Measurements from ENCODE around the gene SGMS1.
A peak's percentile ranks its signal among the peaks of the same experiment; 100 is the strongest.
"Not testable (repeated sequence)": the region's sequence is repeated elsewhere in the genome, so short reads cannot be mapped to it uniquely, and the experiment has no call there.

The SGMS1 gene

DNA sequence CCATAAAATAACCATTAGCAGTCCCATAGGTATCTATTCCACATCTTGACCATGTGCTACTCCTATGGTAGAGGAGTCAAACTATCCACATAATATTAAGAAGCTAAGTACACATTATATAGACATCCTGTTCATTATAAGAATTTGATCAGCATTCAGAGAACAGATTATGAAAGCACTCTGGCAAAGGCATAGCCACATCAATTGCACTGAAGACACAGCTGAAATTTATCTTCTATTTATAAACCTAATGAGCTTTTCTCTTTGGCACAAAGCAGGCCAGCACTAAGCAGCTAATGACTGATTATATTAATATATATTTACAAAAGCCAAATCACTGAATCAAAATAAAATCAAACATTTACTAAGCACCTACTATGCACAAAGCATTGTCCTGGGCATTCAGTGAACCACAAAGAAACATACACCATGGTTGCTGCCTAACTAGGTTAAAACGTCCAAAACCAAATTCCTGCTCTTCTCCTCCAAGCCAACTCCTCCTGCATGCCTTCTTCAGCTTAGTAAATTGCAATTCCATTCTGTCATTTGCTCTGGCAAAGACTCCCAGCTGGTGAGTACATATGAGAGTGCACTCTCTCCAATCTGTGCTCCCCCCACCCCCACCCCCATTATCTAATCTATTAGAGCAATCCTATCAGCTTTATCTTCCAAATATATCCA, 249.8 kb downstream of the SGMS1 start:
- in situ Hi-C loops (cut with MboI; ENCODE audit: low sequenced_read_pairs, unreplicated experiment), result no loop called here
- DNase-seq (ENCODE audit: low spot score), result no peak

GRCh38 chr10:50369931-50370330, 253.8 kb downstream of the SGMS1 start:
- TF ChIP-seq, protein P1, sequence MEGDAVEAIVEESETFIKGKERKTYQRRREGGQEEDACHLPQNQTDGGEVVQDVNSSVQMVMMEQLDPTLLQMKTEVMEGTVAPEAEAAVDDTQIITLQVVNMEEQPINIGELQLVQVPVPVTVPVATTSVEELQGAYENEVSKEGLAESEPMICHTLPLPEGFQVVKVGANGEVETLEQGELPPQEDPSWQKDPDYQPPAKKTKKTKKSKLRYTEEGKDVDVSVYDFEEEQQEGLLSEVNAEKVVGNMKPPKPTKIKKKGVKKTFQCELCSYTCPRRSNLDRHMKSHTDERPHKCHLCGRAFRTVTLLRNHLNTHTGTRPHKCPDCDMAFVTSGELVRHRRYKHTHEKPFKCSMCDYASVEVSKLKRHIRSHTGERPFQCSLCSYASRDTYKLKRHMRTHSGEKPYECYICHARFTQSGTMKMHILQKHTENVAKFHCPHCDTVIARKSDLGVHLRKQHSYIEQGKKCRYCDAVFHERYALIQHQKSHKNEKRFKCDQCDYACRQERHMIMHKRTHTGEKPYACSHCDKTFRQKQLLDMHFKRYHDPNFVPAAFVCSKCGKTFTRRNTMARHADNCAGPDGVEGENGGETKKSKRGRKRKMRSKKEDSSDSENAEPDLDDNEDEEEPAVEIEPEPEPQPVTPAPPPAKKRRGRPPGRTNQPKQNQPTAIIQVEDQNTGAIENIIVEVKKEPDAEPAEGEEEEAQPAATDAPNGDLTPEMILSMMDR (IDR thresholded peaks at IDR 0.05; ENCODE audit: borderline replicate concordance, control extremely low read depth, extremely low read depth, insufficient read depth, missing control alignments), result no peak
- no peak for DNase-seq (ENCODE audit: low spot score)
- in situ Hi-C loops (cut with MboI; ENCODE audit: low sequenced_read_pairs, unreplicated experiment), result no loop called here

More for the DNA sequence above, 249.8 kb downstream of the SGMS1 start:
- TF ChIP-seq, protein P1 (IDR thresholded peaks at IDR 0.05; ENCODE audit: borderline replicate concordance, control extremely low read depth, extremely low read depth, insufficient read depth, missing control alignments), result no peak

DNA sequence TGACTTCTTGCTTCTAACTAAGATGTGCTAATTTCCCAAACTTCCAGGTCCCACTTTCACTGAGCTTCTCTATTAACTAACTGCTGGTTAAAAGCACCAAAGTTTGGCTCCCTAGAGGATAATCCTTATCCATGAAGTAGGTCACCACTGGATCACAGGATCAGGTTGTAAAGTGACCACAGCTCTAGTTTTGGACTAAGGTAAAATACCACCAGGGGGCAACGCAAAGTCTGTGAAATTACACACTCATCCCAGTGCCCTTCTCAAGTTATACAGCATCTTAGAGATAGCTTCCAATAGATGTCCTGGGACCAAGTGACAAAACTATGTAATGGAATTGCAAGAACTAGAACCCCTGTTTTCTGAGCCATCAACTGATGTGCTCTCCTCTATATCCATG, 256.0 kb downstream of the SGMS1 start:
- in situ Hi-C loops (cut with MboI; ENCODE audit: low sequenced_read_pairs, unreplicated experiment), result no loop called here
- no peak for DNase-seq (ENCODE audit: low spot score)
- TF ChIP-seq, protein P1 (IDR thresholded peaks at IDR 0.05; ENCODE audit: borderline replicate concordance, control extremely low read depth, extremely low read depth, insufficient read depth, missing control alignments), result no peak

- in situ Hi-C loops (cut with MboI; ENCODE audit: low sequenced_read_pairs, unreplicated experiment); DNase-seq (ENCODE audit: low spot score): not testable (repeated sequence)
Observed at GRCh38 chr10:50366421-50366820, 257.3 kb downstream of the SGMS1 start.

DNA sequence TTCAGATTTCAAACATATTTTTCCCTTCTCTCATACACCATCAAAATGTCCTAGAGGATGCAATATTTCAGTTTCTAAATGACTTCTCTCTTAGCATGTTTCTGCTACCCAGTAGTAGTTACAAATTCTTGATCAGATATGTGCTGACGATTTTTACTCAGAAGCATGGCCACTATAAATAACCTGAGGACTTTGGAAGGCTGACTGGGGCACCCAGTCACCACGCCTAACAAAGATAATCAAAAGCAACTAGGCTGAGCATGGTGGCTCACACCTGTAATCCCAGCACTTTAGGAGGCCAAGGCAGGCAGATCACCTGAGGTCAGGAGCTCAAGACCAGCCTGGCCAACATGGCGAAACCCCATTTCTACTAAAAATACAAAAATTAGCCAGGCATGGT, 259.0 kb downstream of the SGMS1 start:
- in situ Hi-C loops (cut with MboI; ENCODE audit: low sequenced_read_pairs, unreplicated experiment), result not testable (repeated sequence)

DNA sequence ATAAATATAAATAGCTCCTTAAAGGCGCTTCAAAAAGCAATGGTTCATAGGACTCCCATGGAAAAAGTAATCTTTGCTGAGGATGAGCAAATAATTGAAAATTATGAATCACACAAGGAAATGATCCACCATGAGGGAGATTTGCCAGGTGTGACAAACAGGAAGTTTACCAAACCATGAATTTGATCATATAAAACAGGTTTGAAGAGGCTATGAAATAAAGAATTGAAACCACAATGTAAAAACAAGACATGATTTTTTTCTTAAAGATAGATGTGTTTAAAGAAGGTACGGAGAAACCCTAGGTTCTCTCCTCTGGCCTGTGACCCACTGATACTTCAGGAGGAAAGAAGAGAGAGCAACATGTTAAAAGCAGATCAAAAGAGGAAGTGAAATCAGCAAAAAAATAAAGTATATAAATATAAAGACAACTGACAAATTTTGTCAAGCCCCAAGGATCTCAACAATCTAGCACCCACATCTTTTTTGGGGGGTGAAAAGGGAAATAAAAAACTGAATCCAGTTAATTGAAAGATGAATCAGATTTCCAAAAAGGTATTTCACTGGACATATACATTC, 261.1 kb downstream of the SGMS1 start:
- peak; percentile 51 for DNase-seq (ENCODE audit: low spot score)
- TF ChIP-seq, protein P1 (IDR thresholded peaks at IDR 0.05; ENCODE audit: borderline replicate concordance, control extremely low read depth, extremely low read depth, insufficient read depth, missing control alignments), result no peak
- in situ Hi-C loops (cut with MboI; ENCODE audit: low sequenced_read_pairs, unreplicated experiment), result no loop called here

More for the DNA sequence above, 259.0 kb downstream of the SGMS1 start:
- not testable (repeated sequence) for DNase-seq (ENCODE audit: low spot score)

- in situ Hi-C loops (cut with MboI; ENCODE audit: low sequenced_read_pairs, unreplicated experiment), result no loop called here
- TF ChIP-seq, protein P1 (IDR thresholded peaks at IDR 0.05; ENCODE audit: borderline replicate concordance, control extremely low read depth, extremely low read depth, insufficient read depth, missing control alignments), result no peak
- DNase-seq (ENCODE audit: low spot score), result no peak
Observed at GRCh38 chr10:50361946-50362345, 261.8 kb downstream of the SGMS1 start.

Data from GM13976 (cell line).